Skeletal muscle satellite cell (primary cell): ENCODE measurements around the gene PLEKHA1.

Experiments used
- H3K27me3 ChIP-seq: 2 replicates; pipeline ENCODE4 v1.7.0; 2013; ENCODE audit warnings: low read length; ENCODE audit not compliant: control insufficient read depth, insufficient read depth
- H3K36me3 ChIP-seq: 2 replicates; pipeline ENCODE4 v1.7.0; 2013; ENCODE audit warnings: mild to moderate bottlenecking, control low read depth, low read length; ENCODE audit not compliant: insufficient read depth
- H3K4me1 ChIP-seq: 2 replicates; pipeline ENCODE4 v1.7.0; 2013; ENCODE audit warnings: low read length; ENCODE audit not compliant: control insufficient read depth, insufficient read depth
- H3K4me2 ChIP-seq: 2 replicates; pipeline ENCODE4 v1.7.0; 2013; ENCODE audit warnings: mild to moderate bottlenecking, low read length
- H3K4me3 ChIP-seq: 2 replicates; pipeline ENCODE4 v1.7.0; 2013; ENCODE audit warnings: low read length
- H3K9ac ChIP-seq: 2 replicates; pipeline ENCODE4 v1.7.0; 2013; ENCODE audit warnings: mild to moderate bottlenecking, low read depth, low read length, moderate library complexity
- H3K9me3 ChIP-seq: replicated peaks from 2 replicates; pipeline ENCODE4 v1.7.0; 2013; ENCODE audit warnings: mild to moderate bottlenecking, control low read depth, low read length

PLEKHA1 gene

GRCh38 chr10:122386514-122386913 lies 12.0 kb downstream of the PLEKHA1 start:
- H3K36me3 ChIP-seq = no peaks in the 10 kb centered on the region
- H3K4me3 ChIP-seq = no peak overlapping the region
- no peaks in the 10 kb centered on the region for H3K4me1 ChIP-seq
- no peak overlapping the region for H3K4me2 ChIP-seq
- no peaks in the 10 kb centered on the region for H3K9me3 ChIP-seq
- no peaks in the 10 kb centered on the region for H3K27me3 ChIP-seq
- no peak overlapping the region for H3K9ac ChIP-seq

- Histone ChIP-seq H3K4me2 (no peak overlapping the region), H3K4me1 (no peaks in the 10 kb centered on the region), H3K4me3 (no peak overlapping the region), H3K36me3 (no peaks in the 10 kb centered on the region), H3K27me3 (no peaks in the 10 kb centered on the region), H3K9me3 (no peaks in the 10 kb centered on the region), H3K9ac (no peak overlapping the region)
These were observed 13.1 kb downstream of the PLEKHA1 start for GRCh38 chr10:122387572-122387971.

GRCh38 chr10:122388287-122388997 lies 13.9 kb downstream of the PLEKHA1 start:
- Histone ChIP-seq H3K9me3 (no peaks in the 10 kb centered on the region), H3K4me1 (no peaks in the 10 kb centered on the region), H3K4me3 (no peak overlapping the region), H3K4me2 (no peak overlapping the region), H3K36me3 (no peaks in the 10 kb centered on the region), H3K27me3 (no peaks in the 10 kb centered on the region), H3K9ac (no peak overlapping the region)

- Histone ChIP-seq H3K4me1 (no peaks in the 10 kb centered on the region), H3K9ac (no peak overlapping the region), H3K27me3 (no peaks in the 10 kb centered on the region), H3K4me3 (no peak overlapping the region), H3K9me3 (no peaks in the 10 kb centered on the region), H3K36me3 (peaks cover 9% of the 10 kb centered on the region), H3K4me2 (no peak overlapping the region)
These were observed 15.8 kb downstream of the PLEKHA1 start for GRCh38 chr10:122390271-122390670.

GRCh38 chr10:122390679-122391078 lies 16.2 kb downstream of the PLEKHA1 start:
- H3K4me2 ChIP-seq = no peak overlapping the region

GRCh38 chr10:122391875-122392274 lies 17.4 kb downstream of the PLEKHA1 start:
- H3K36me3 ChIP-seq = peaks cover 12% of the 10 kb centered on the region
- H3K4me2 ChIP-seq = no peak overlapping the region
- H3K9me3 ChIP-seq = no peaks in the 10 kb centered on the region
- no peak overlapping the region for H3K4me3 ChIP-seq
- no peak overlapping the region for H3K9ac ChIP-seq
- H3K4me1 ChIP-seq = no peaks in the 10 kb centered on the region
- no peaks in the 10 kb centered on the region for H3K27me3 ChIP-seq

More at GRCh38 chr10:122390679-122391078, 16.2 kb downstream of the PLEKHA1 start:
- no peaks in the 10 kb centered on the region for H3K27me3 ChIP-seq
- H3K4me3 ChIP-seq = no peak overlapping the region
- H3K9ac ChIP-seq = no peak overlapping the region
- no peaks in the 10 kb centered on the region for H3K4me1 ChIP-seq
- H3K36me3 ChIP-seq = peaks cover 9% of the 10 kb centered on the region
- H3K9me3 ChIP-seq = no peaks in the 10 kb centered on the region

GRCh38 chr10:122392835-122393234 lies 18.3 kb downstream of the PLEKHA1 start:
- H3K4me2 ChIP-seq = no peak overlapping the region
- no peak overlapping the region for H3K9ac ChIP-seq
- peaks cover 13% of the 10 kb centered on the region for H3K36me3 ChIP-seq
- H3K27me3 ChIP-seq = no peaks in the 10 kb centered on the region
- no peaks in the 10 kb centered on the region for H3K4me1 ChIP-seq
- H3K9me3 ChIP-seq = no peaks in the 10 kb centered on the region
- H3K4me3 ChIP-seq = no peak overlapping the region

GRCh38 chr10:122393288-122393687 lies 18.8 kb downstream of the PLEKHA1 start:
- Histone ChIP-seq H3K9ac (no peak overlapping the region), H3K4me3 (no peak overlapping the region), H3K4me2 (no peak overlapping the region), H3K4me1 (no peaks in the 10 kb centered on the region), H3K36me3 (peaks cover 17% of the 10 kb centered on the region), H3K27me3 (no peaks in the 10 kb centered on the region), H3K9me3 (no peaks in the 10 kb centered on the region)

- Histone ChIP-seq H3K27me3 (no peaks in the 10 kb centered on the region), H3K9me3 (no peaks in the 10 kb centered on the region), H3K4me3 (no peak overlapping the region), H3K9ac (no peak overlapping the region), H3K4me2 (no peak overlapping the region), H3K4me1 (no peaks in the 10 kb centered on the region), H3K36me3 (peaks cover 21% of the 10 kb centered on the region)
These were observed 28.1 kb downstream of the PLEKHA1 start for GRCh38 chr10:122402548-122403131.

GRCh38 chr10:122404576-122404975 lies 30.1 kb downstream of the PLEKHA1 start:
- H3K36me3 ChIP-seq = peaks cover 15% of the 10 kb centered on the region
- no peak overlapping the region for H3K9ac ChIP-seq
- no peaks in the 10 kb centered on the region for H3K4me1 ChIP-seq

GRCh38 chr10:122407375-122408125 lies 33.0 kb downstream of the PLEKHA1 start:
- Histone ChIP-seq H3K9ac (no peak overlapping the region), H3K4me1 (no peaks in the 10 kb centered on the region), H3K27me3 (no peaks in the 10 kb centered on the region), H3K9me3 (no peaks in the 10 kb centered on the region), H3K36me3 (peaks cover 17% of the 10 kb centered on the region), H3K4me3 (no peak overlapping the region), H3K4me2 (no peak overlapping the region)

More at GRCh38 chr10:122404576-122404975, 30.1 kb downstream of the PLEKHA1 start:
- no peaks in the 10 kb centered on the region for H3K27me3 ChIP-seq
- H3K9me3 ChIP-seq = no peaks in the 10 kb centered on the region
- H3K4me2 ChIP-seq = no peak overlapping the region
- H3K4me3 ChIP-seq = no peak overlapping the region
